Activated T-cell treated with anti-CD3 and anti-CD28 coated beads, Interleukin-2, amount 50 U/mL, for 72 hours (primary cell): ENCODE data around the gene FOXN3. TPM values are rescaled to one million over a fixed set of nuclear protein-coding genes. Genes with fewer than 3 reads are reported as not detected.

Experiments used
- ATAC-seq, 2 donors: fragments of 150-1000 bp; cut with Tn5 transposase; replicated peaks in 1 of 2; 2 replicates each; pipeline ENCODE4 v1.10.0; 2021; ENCODE audit warnings: moderate library complexity in 2 of 2, mild to moderate bottlenecking in 1 of 2
- DNase-seq, 2 donors: peaks; one replicate each; pipeline ENCODE4 v3.0.0; 2021 to 2022; ENCODE audit warnings: mixed read lengths in 1 of 2
- H3K27ac Mint-ChIP-seq: one replicate; pipeline ENCODE4 v1.8.0; 2022; ENCODE audit warnings: mild to moderate bottlenecking, moderate library complexity, mixed read lengths
- H3K27me3 Mint-ChIP-seq: one replicate; pipeline ENCODE4 v1.8.0; 2022; ENCODE audit warnings: low read depth, mixed read lengths
- H3K36me3 Mint-ChIP-seq, 2 donors: one replicate each; pipeline ENCODE4 v1.8.0; 2022; ENCODE audit warnings: mixed read lengths in 2 of 2, mild to moderate bottlenecking in 1 of 2; ENCODE audit not compliant: insufficient read depth in 2 of 2
- H3K4me1 Mint-ChIP-seq: one replicate; pipeline ENCODE4 v1.8.0; 2022; ENCODE audit warnings: low read depth, mixed read lengths
- H3K4me3 Mint-ChIP-seq, 2 donors: one replicate each; pipeline ENCODE4 v1.8.0; 2022; ENCODE audit warnings: mild to moderate bottlenecking in 2 of 2, mixed read lengths in 2 of 2, moderate library complexity in 2 of 2
- H3K9me3 Mint-ChIP-seq, 2 donors: one replicate each; pipeline ENCODE4 v1.8.0; 2022; ENCODE audit warnings: mixed read lengths in 2 of 2
- total RNA-seq, 2 donors: library from RNA; stranded (reverse); gene quantifications; one replicate each; pipeline ENCODE4 v1.2.3, GENCODE V29; 2022

FOXN3 gene
- total RNA-seq, 2 donors from 2014 or later: 154 to 157 TPM

- Mint-ChIP-seq H3K27ac (no peak overlapping the region), H3K9me3 (peaks cover 0 to 15% of the 10 kb centered on the region in 2 donors), H3K36me3 (peaks cover 10 to 23% of the 10 kb centered on the region in 2 donors), H3K27me3 (no peaks in the 10 kb centered on the region), H3K4me3 (no peak overlapping the region), H3K4me1 (peaks cover 48% of the 10 kb centered on the region)
- no peak for ATAC-seq
- DNase-seq: no peak
Measured at GRCh38 chr14:89315493-89316470, 101.3 kb downstream of the FOXN3 start.

GRCh38 chr14:89314274-89314673 is 102.8 kb downstream of the FOXN3 start:
- ATAC-seq (no peak), DNase-seq (no peak)
- no peak overlapping the region for H3K27ac Mint-ChIP-seq
- H3K36me3 Mint-ChIP-seq: peaks cover 8 to 16% of the 10 kb centered on the region in 2 donors
- H3K9me3 Mint-ChIP-seq: peaks cover 0 to 8% of the 10 kb centered on the region in 2 donors
- H3K27me3 Mint-ChIP-seq: no peaks in the 10 kb centered on the region
- H3K4me1 Mint-ChIP-seq: peaks cover 42% of the 10 kb centered on the region
- no peak overlapping the region for H3K4me3 Mint-ChIP-seq

GRCh38 chr14:89312932-89313331 is 104.1 kb downstream of the FOXN3 start:
- ATAC-seq (no peak), DNase-seq (no peak)
- Mint-ChIP-seq H3K4me1 (peaks cover 43% of the 10 kb centered on the region), H3K4me3 (no peak overlapping the region), H3K27me3 (no peaks in the 10 kb centered on the region), H3K9me3 (peaks cover 0 to 2% of the 10 kb centered on the region in 2 donors), H3K27ac (no peak overlapping the region), H3K36me3 (peaks cover 2 to 11% of the 10 kb centered on the region in 2 donors)

- no peak overlapping the region for H3K4me3 Mint-ChIP-seq
- no peak for ATAC-seq
Measured at GRCh38 chr14:89310211-89310610, 106.8 kb downstream of the FOXN3 start.

GRCh38 chr14:89309670-89310177 is 107.3 kb downstream of the FOXN3 start:
- Mint-ChIP-seq H3K36me3 (peaks cover 2 to 4% of the 10 kb centered on the region in 2 donors), H3K4me1 (peaks cover 44% of the 10 kb centered on the region), H3K27ac (no peak overlapping the region), H3K4me3 (no peak overlapping the region), H3K27me3 (no peaks in the 10 kb centered on the region), H3K9me3 (peaks cover 0 to 2% of the 10 kb centered on the region in 2 donors)
- DNase-seq (no peak), ATAC-seq (no peak)

More at GRCh38 chr14:89310211-89310610, 106.8 kb downstream of the FOXN3 start:
- Mint-ChIP-seq H3K36me3 (peaks cover 2 to 9% of the 10 kb centered on the region in 2 donors), H3K27ac (no peak overlapping the region), H3K9me3 (peaks cover 0 to 2% of the 10 kb centered on the region in 2 donors), H3K4me1 (peaks cover 44% of the 10 kb centered on the region), H3K27me3 (no peaks in the 10 kb centered on the region)
- DNase-seq: no peak

GRCh38 chr14:89308232-89308959 is 108.6 kb downstream of the FOXN3 start:
- H3K4me3 Mint-ChIP-seq: no peak overlapping the region
- no peaks in the 10 kb centered on the region for H3K27me3 Mint-ChIP-seq
- H3K4me1 Mint-ChIP-seq: peaks cover 47% of the 10 kb centered on the region
- H3K9me3 Mint-ChIP-seq: no peaks in the 10 kb centered on the region
- DNase-seq (no peak), ATAC-seq (peak; percentile 20 to 63)
- peaks cover 0 to 3% of the 10 kb centered on the region in 2 donors for H3K36me3 Mint-ChIP-seq
- H3K27ac Mint-ChIP-seq: no peak overlapping the region

GRCh38 chr14:89307409-89307808 is 109.6 kb downstream of the FOXN3 start:
- Mint-ChIP-seq H3K27me3 (no peaks in the 10 kb centered on the region), H3K4me1 (peaks cover 57% of the 10 kb centered on the region), H3K36me3 (peaks cover 0 to 8% of the 10 kb centered on the region in 2 donors), H3K27ac (peak overlapping the region; percentile 7), H3K4me3 (no peak overlapping the region), H3K9me3 (no peaks in the 10 kb centered on the region)
- DNase-seq: no peak
- no peak for ATAC-seq

GRCh38 chr14:89304972-89305703 is 111.9 kb downstream of the FOXN3 start:
- peaks cover 0 to 11% of the 10 kb centered on the region in 2 donors for H3K36me3 Mint-ChIP-seq
- H3K4me3 Mint-ChIP-seq: peak overlapping the region; percentile 52 to 83
- peaks cover 60% of the 10 kb centered on the region for H3K4me1 Mint-ChIP-seq
- H3K27me3 Mint-ChIP-seq: no peaks in the 10 kb centered on the region
- peak overlapping the region; percentile 35 for H3K27ac Mint-ChIP-seq
- no peaks in the 10 kb centered on the region for H3K9me3 Mint-ChIP-seq
- DNase-seq (peak in 1 of 2 donors; percentile 7), ATAC-seq (peak; percentile 68 to 78)

- DNase-seq (no peak), ATAC-seq (no peak)
- Mint-ChIP-seq H3K36me3 (peaks cover 0 to 16% of the 10 kb centered on the region in 2 donors), H3K27me3 (no peaks in the 10 kb centered on the region), H3K4me1 (peaks cover 64% of the 10 kb centered on the region), H3K4me3 (peak overlapping the region; percentile 51 to 83), H3K9me3 (no peaks in the 10 kb centered on the region), H3K27ac (peak overlapping the region; percentile 71)
Measured at GRCh38 chr14:89304561-89304960, 112.5 kb downstream of the FOXN3 start.

- peaks cover 0 to 21% of the 10 kb centered on the region in 2 donors for H3K36me3 Mint-ChIP-seq
- no peaks in the 10 kb centered on the region for H3K27me3 Mint-ChIP-seq
- peak overlapping the region; percentile 71 for H3K27ac Mint-ChIP-seq
- H3K4me1 Mint-ChIP-seq: peaks cover 71% of the 10 kb centered on the region
- ATAC-seq: peak; percentile 45
- H3K4me3 Mint-ChIP-seq: peak overlapping the region; percentile 51 to 83
- H3K9me3 Mint-ChIP-seq: no peaks in the 10 kb centered on the region
- no peak for DNase-seq
Measured at GRCh38 chr14:89303456-89304435, 113.3 kb downstream of the FOXN3 start.

GRCh38 chr14:89302396-89302950 is 114.6 kb downstream of the FOXN3 start:
- no peaks in the 10 kb centered on the region for H3K27me3 Mint-ChIP-seq
- no peak overlapping the region for H3K27ac Mint-ChIP-seq
- H3K36me3 Mint-ChIP-seq: peaks cover 0 to 21% of the 10 kb centered on the region in 2 donors
- peaks cover 60% of the 10 kb centered on the region for H3K4me1 Mint-ChIP-seq
- DNase-seq (no peak), ATAC-seq (no peak)
- H3K4me3 Mint-ChIP-seq: no peak overlapping the region
- no peaks in the 10 kb centered on the region for H3K9me3 Mint-ChIP-seq
